ENCODE measurements around the gene IL24. TPM values are rescaled to one million over a fixed set of nuclear protein-coding genes. Genes with fewer than 3 reads are reported as not detected.

The IL24 gene
- polyA plus RNA-seq, 1 of the 3 experiments (the other 2 are of a cell fraction), result 0.03 TPM

GRCh38 chr1:206930210-206930798 lies 33.1 kb downstream of the IL24 start:
- Histone ChIP-seq H3K4me3 (ENCODE audit: low read depth in 2 of 2, low read length in 1 of 2) (no peak overlapping the region), H2AFZ (ENCODE audit: low read depth) (no peak overlapping the region), H3F3A (replicated peaks; ENCODE audit: insufficient read depth) (no peaks in the 10 kb centered on the region), H3K27me3 (ENCODE audit: insufficient read depth) (0 out of 2 replicates have a peak, but pooled peaks cover 4% of the 10 kb centered on the region), H3K36me3 (replicated peaks in 1 of 2; ENCODE audit: control insufficient read depth in 1 of 2, insufficient read depth in 2 of 2, low read length in 1 of 2) (no peaks in the 10 kb centered on the region), H3K9me2 (no peaks in the 10 kb centered on the region), H4K20me1 (ENCODE audit: insufficient read depth) (no peaks in the 10 kb centered on the region), H3K27ac (ENCODE audit: low read depth in 2 of 2, low read length in 1 of 2) (no peak overlapping the region), H3K4me1 (ENCODE audit: control insufficient read depth in 1 of 2, insufficient read depth in 2 of 2, low read depth in 1 of 2, low read length in 1 of 2) (no peaks in the 10 kb centered on the region), H3K79me2 (ENCODE audit: insufficient read depth) (no peaks in the 10 kb centered on the region), H3K4me2 (no peak overlapping the region), H3K9ac (no peak overlapping the region), H3K9me3 (no peaks in the 10 kb centered on the region)
- POLR2A ChIA-PET, result no interaction called here
- CTCF ChIA-PET, result interaction anchor here (1.5 to 5.4 kb wide), 2 partner anchors 8 to 17 kb away, joined by 4 to 23 read pairs; partner anchors contain the start of gene FCMR
- no peak for DNase-seq
- no peak for TF ChIP-seq PBX3 (IDR thresholded peaks at IDR 0.05)
- no peak for TF ChIP-seq TEAD4 (IDR thresholded peaks at IDR 0.05; ENCODE audit: borderline replicate concordance, insufficient read depth)
- no peak for TF ChIP-seq CHD2 (IDR thresholded peaks at IDR 0.05; ENCODE audit: low read length, partially characterized antibody)
- WGBS (ENCODE audit: low lambda C conversion rate), result 67% methylated on average over 12 of the region's 17 CpGs

GRCh38 chr1:206931709-206932108 lies 34.5 kb downstream of the IL24 start:
- Histone ChIP-seq H3F3A (replicated peaks; ENCODE audit: insufficient read depth) (no peaks in the 10 kb centered on the region), H3K9ac (no peak overlapping the region), H3K4me3 (ENCODE audit: low read depth in 2 of 2, low read length in 1 of 2) (no peak overlapping the region), H3K9me3 (no peaks in the 10 kb centered on the region), H3K27ac (ENCODE audit: low read depth in 2 of 2, low read length in 1 of 2) (no peak overlapping the region), H3K9me2 (no peaks in the 10 kb centered on the region), H4K20me1 (ENCODE audit: insufficient read depth) (no peaks in the 10 kb centered on the region), H3K4me1 (ENCODE audit: control insufficient read depth in 1 of 2, insufficient read depth in 2 of 2, low read depth in 1 of 2, low read length in 1 of 2) (no peaks in the 10 kb centered on the region), H2AFZ (ENCODE audit: low read depth) (no peak overlapping the region), H3K36me3 (replicated peaks in 1 of 2; ENCODE audit: control insufficient read depth in 1 of 2, insufficient read depth in 2 of 2, low read length in 1 of 2) (no peaks in the 10 kb centered on the region), H3K27me3 (ENCODE audit: insufficient read depth) (peaks cover 4% of the 10 kb centered on the region; the same call in 1 of the 2 replicates), H3K79me2 (ENCODE audit: insufficient read depth) (no peaks in the 10 kb centered on the region), H3K4me2 (no peak overlapping the region)
- WGBS (ENCODE audit: low lambda C conversion rate), result 32% methylated on average over 5 of the region's 6 CpGs
- ChIA-PET POLR2A (no interaction called here), CTCF (interaction anchor here (1.4 to 5.4 kb wide), 6 partner anchors 10 to 205 kb away, joined by 4 to 23 read pairs (median 6); partner anchors contain the start of genes FCMR and PIGR)
- no peak for DNase-seq
- TF ChIP-seq YY1 (IDR thresholded peaks at IDR 0.05; ENCODE audit: low read depth) (no peak), GATA2 (CRISPR knock-in tag; IDR thresholded peaks at IDR 0.05) (no peak), GABPA (IDR thresholded peaks at IDR 0.05; ENCODE audit: low read depth) (no peak), RFX5 (IDR thresholded peaks at IDR 0.05; ENCODE audit: low read length) (no peak), USF1 (IDR thresholded peaks at IDR 0.05; ENCODE audit: borderline replicate concordance, low read depth) (no peak), MAX (IDR thresholded peaks at IDR 0.05; ENCODE audit: low read depth) (no peak), NFIC (IDR thresholded peaks at IDR 0.05; ENCODE audit: borderline replicate concordance) (no peak), SMC3 (IDR thresholded peaks at IDR 0.05; ENCODE audit: low read depth, low read length) (no peak), MEF2A (IDR thresholded peaks at IDR 0.05; ENCODE audit: borderline replicate concordance, low read depth) (no peak), IRF3 (IDR thresholded peaks at IDR 0.05; ENCODE audit: low read depth, low read length) (no peak), REST (IDR thresholded peaks at IDR 0.05; ENCODE audit: low read depth, low read length) (no peak), RXRA (IDR thresholded peaks at IDR 0.05; ENCODE audit: borderline replicate concordance, low read depth) (no peak), NRF1 (IDR thresholded peaks at IDR 0.05; ENCODE audit: low read depth, low read length) (no peak), ELF1 (IDR thresholded peaks at IDR 0.05) (no peak), RCOR1 (IDR thresholded peaks at IDR 0.05; ENCODE audit: low read length) (no peak), ZBTB33 (IDR thresholded peaks at IDR 0.05; ENCODE audit: borderline replicate concordance, low read depth) (no peak)

All from SK-N-SH (cell line).